GM13977 (cell line): ENCODE measurements around the gene KCNIP1.
"Not testable (repeated sequence)": the region's sequence is repeated elsewhere in the genome, so short reads cannot be mapped to it uniquely, and the experiment has no call there.

ENCODE experiments used
- DNase-seq: peaks from one replicate; pipeline ENCODE4 v3.0.0; 2012; ENCODE audit warnings: low spot score
- CTCF ChIP-seq: IDR thresholded peaks from 2 replicates; pipeline ENCODE4 v1.5.1; 2012; ENCODE audit warnings: mild to moderate bottlenecking, control low read depth; ENCODE audit not compliant: insufficient read depth; ENCODE audit errors: extremely low read depth, missing control alignments
- in situ Hi-C: fragments of 300-500 bp; cut with MboI; formaldehyde crosslinking; loops from one replicate; pipeline ENCODE4 v1.12.0; 2022; ENCODE audit warnings: low sequenced_read_pairs, low pct_unique_long_range_greater_than_20kb, mixed read lengths, inconsistent platforms; ENCODE audit not compliant: unreplicated experiment

Gene KCNIP1

GRCh38 chr5:170545313-170545712 lies 41.5 kb downstream of the KCNIP1 start:
- no peak for DNase-seq

GRCh38 chr5:170545811-170546210 lies 42.0 kb downstream of the KCNIP1 start:
- in situ Hi-C loops: no loop called here
- DNase-seq: no peak

More at GRCh38 chr5:170545313-170545712, 41.5 kb downstream of the KCNIP1 start:
- TF ChIP-seq CTCF: no peak
- in situ Hi-C loops: no loop called here

GRCh38 chr5:170546282-170546681 lies 42.5 kb downstream of the KCNIP1 start:
- in situ Hi-C loops: no loop called here
- no peak for DNase-seq
- TF ChIP-seq CTCF: no peak

More at GRCh38 chr5:170545811-170546210, 42.0 kb downstream of the KCNIP1 start:
- no peak for TF ChIP-seq CTCF

- DNase-seq, in situ Hi-C loops: not testable (repeated sequence)
Measured at GRCh38 chr5:170550382-170550781, 46.6 kb downstream of the KCNIP1 start.

GRCh38 chr5:170551076-170551475 lies 47.3 kb downstream of the KCNIP1 start:
- no peak for DNase-seq
- TF ChIP-seq CTCF: no peak
- in situ Hi-C loops: no loop called here

- DNase-seq: no peak
- no peak for TF ChIP-seq CTCF
Measured at GRCh38 chr5:170551622-170552021, 47.8 kb downstream of the KCNIP1 start.

GRCh38 chr5:170552621-170553115 lies 48.8 kb downstream of the KCNIP1 start:
- no peak for TF ChIP-seq CTCF
- in situ Hi-C loops: no loop called here
- no peak for DNase-seq

More at GRCh38 chr5:170551622-170552021, 47.8 kb downstream of the KCNIP1 start:
- in situ Hi-C loops: no loop called here
